Measurements from ENCODE around the gene PARP2. TPM values are rescaled to one million over a fixed set of nuclear protein-coding genes. Genes with fewer than 3 reads are reported as not detected.
A peak's percentile ranks its signal among the peaks of the same experiment; 100 is the strongest.

PARP2 gene
- total and polyA plus RNA-seq, 2 donors (not counting 3 experiments of a cell fraction or from before 2014, with no cell fraction given): 15.7 to 30.6 TPM

GRCh38 chr14:20343862-20344220 lies 406 bp downstream of the PARP2 start:
- intact Hi-C loops (cut with micrococcal nuclease) (no loop called here), dilution Hi-C loops (cut with MboI; ENCODE audit: extremely low pct_ligation_motif_present, low sequenced_read_pairs) (no loop called here)
- Histone ChIP-seq H3K9me3 (replicated peaks; ENCODE audit: control insufficient read depth, insufficient read depth, low read length) (no peaks in the 10 kb centered on the region), H4K20me1 (replicated peaks; ENCODE audit: control insufficient read depth, extremely low read depth, insufficient read depth, low read length) (no peaks in the 10 kb centered on the region), H3K27ac (ENCODE audit: insufficient read depth, low read depth, low read length) (peak overlapping the region; percentile 85), H3K9me1 (replicated peaks; ENCODE audit: control insufficient read depth, extremely low read depth, insufficient read depth, low read length) (no peaks in the 10 kb centered on the region), H3K27me3 (ENCODE audit: control insufficient read depth in 2 of 2, insufficient read depth in 2 of 2, low read length in 2 of 2) (no peaks in the 10 kb centered on the region), H3K4me1 (ENCODE audit: control insufficient read depth, extremely low read depth, insufficient read depth, low read length) (peaks cover 11% of the 10 kb centered on the region), H3K36me3 (ENCODE audit: control insufficient read depth in 2 of 2, extremely low read depth in 1 of 2, insufficient read depth in 2 of 2, low read length in 2 of 2) (peaks cover 0 to 3% of the 10 kb centered on the region in 2 experiments), H3K4me2 (ENCODE audit: insufficient read depth, low read length) (peak overlapping the region; percentile 93), H3K9ac (replicated peaks; ENCODE audit: extremely low read depth, insufficient read depth, low read length) (peak overlapping the region; percentile 98), H3K79me2 (ENCODE audit: control insufficient read depth, insufficient read depth, low read length) (peaks cover 14% of the 10 kb centered on the region), H2AFZ (ENCODE audit: low read depth, low read length) (peak overlapping the region; percentile 60), H3K4me3 (replicated peaks in 1 of 3; ENCODE audit: insufficient read depth in 1 of 3, low read depth in 1 of 3, low read length in 3 of 3) (peak overlapping the region; percentile 73 to 95 (median 78))
- FAIRE-seq: peak; percentile 50
- ChIA-PET CTCF (interaction anchor here (0.8 to 6.4 kb wide), 11 partner anchors 11 to 627 kb away, joined by 3 to 73 read pairs (median 4); partner anchors contain the start of genes APEX1, CCNB1IP1 and OSGEP), POLR2A (interaction anchor here (0.8 to 3.0 kb wide), 14 partner anchors 9 to 338 kb away, joined by 3 to 37 read pairs (median 9); partner anchors contain the start of genes APEX1, CCNB1IP1, OSGEP and PIP4P1)
- DNase-seq (ENCODE audit: low read depth, low spot score): no peak
- TSS peak; percentile 74 for BruUV-seq (replicated peaks)
- TF ChIP-seq MAX (IDR thresholded peaks at IDR 0.05; ENCODE audit: insufficient read depth, insufficient read length): no peak
- peak; percentile 20 for TF ChIP-seq FOS (IDR thresholded peaks at IDR 0.05; ENCODE audit: borderline replicate concordance, insufficient read depth, low read length)

- no peak overlapping the region for H3K4me3 ChIP-seq (replicated peaks in 1 of 3; ENCODE audit: insufficient read depth in 1 of 3, low read depth in 1 of 3, low read length in 3 of 3)
- FAIRE-seq (no peak), DNase-seq (ENCODE audit: low read depth, low spot score) (no peak)
- intact Hi-C loops (cut with micrococcal nuclease) (no loop called here), dilution Hi-C loops (cut with MboI; ENCODE audit: extremely low pct_ligation_motif_present, low sequenced_read_pairs) (no loop called here)
- TF ChIP-seq POLR2AphosphoS5 (IDR thresholded peaks at IDR 0.05; ENCODE audit: insufficient read depth, low read depth, low read length): no peak
- CTCF ChIA-PET: interaction anchor here (6.4 kb wide), 1 partner anchor 17 kb away, joined by 73 read pairs; no protein-coding TSS in a partner anchor
- H4K20me1 ChIP-seq (replicated peaks; ENCODE audit: control insufficient read depth, extremely low read depth, insufficient read depth, low read length): no peaks in the 10 kb centered on the region
- H3K4me2 ChIP-seq (ENCODE audit: insufficient read depth, low read length): no peak overlapping the region
- H3K9ac ChIP-seq (replicated peaks; ENCODE audit: extremely low read depth, insufficient read depth, low read length): no peak overlapping the region
- H3K27me3 ChIP-seq (ENCODE audit: control insufficient read depth in 2 of 2, insufficient read depth in 2 of 2, low read length in 2 of 2): no peaks in the 10 kb centered on the region
- POLR2A ChIA-PET: no interaction called here
- peaks cover 0 to 3% of the 10 kb centered on the region in 2 experiments for H3K36me3 ChIP-seq (ENCODE audit: control insufficient read depth in 2 of 2, extremely low read depth in 1 of 2, insufficient read depth in 2 of 2, low read length in 2 of 2)
- H2AFZ ChIP-seq (ENCODE audit: low read depth, low read length): no peak overlapping the region
- H3K9me3 ChIP-seq (replicated peaks; ENCODE audit: control insufficient read depth, insufficient read depth, low read length): no peaks in the 10 kb centered on the region
- no peaks in the 10 kb centered on the region for H3K9me1 ChIP-seq (replicated peaks; ENCODE audit: control insufficient read depth, extremely low read depth, insufficient read depth, low read length)
- no peak overlapping the region for H3K27ac ChIP-seq (ENCODE audit: insufficient read depth, low read depth, low read length)
- H3K79me2 ChIP-seq (ENCODE audit: control insufficient read depth, insufficient read depth, low read length): peaks cover 14% of the 10 kb centered on the region
- no TSS peak for BruUV-seq (replicated peaks)
- peaks cover 19% of the 10 kb centered on the region for H3K4me1 ChIP-seq (ENCODE audit: control insufficient read depth, extremely low read depth, insufficient read depth, low read length)
Measured at GRCh38 chr14:20345366-20345765, 1.9 kb downstream of the PARP2 start.
